ENCODE data around the gene DNAJB2.
"Not testable (repeated sequence)": the region's sequence is repeated elsewhere in the genome, so short reads cannot be mapped to it uniquely, and the experiment has no call there.

Gene DNAJB2

DNA sequence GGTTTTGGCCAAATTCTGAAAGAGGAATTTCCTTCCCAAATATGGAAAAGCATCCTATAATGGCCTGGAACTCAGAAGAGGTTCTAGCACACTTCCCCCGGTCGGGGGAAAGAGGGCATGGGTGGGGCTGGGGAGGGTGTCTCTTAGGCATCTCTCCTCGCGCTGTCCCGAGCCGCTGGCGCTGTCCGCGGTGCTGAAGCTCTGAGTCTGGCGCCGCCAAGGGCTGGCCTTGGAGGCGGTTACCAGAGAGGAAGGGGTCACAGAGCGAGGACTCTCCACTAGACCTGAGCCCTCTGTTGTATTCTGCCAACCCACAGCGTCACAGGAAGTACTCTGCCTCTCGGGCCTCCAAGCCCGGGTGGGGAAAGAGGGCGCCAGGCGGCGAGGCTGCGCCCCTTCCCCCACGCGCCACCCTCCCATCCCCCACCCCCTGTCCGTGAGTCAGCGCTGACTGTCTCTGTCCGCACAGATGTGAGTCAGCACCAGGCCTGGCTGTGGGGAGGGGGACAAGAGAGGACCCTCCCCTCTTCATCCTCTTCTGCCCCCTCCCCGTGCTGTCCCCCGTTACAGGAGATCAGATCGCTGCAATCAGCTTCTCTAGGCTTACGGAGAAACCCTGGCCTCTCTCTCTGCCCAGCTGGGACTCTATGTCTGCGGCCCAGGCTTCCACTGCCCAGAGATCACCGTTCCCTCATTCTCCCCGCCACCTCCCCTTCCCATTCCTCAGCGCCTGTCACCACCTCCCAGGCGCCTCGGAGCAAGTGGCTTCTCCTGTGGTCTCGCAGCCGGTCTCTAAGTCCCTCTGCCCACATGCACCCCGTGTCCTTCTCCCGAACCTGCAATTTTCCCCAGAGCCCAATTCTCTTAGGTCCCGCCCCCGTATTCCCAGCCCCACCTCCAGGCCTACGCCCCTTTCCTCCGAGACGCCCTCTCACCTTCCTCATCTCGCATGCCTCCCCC lies 29.3 kb downstream of the DNAJB2 start:
- no peak for TF ChIP-seq Cebpa-rat (IDR thresholded peaks at IDR 0.05)
- Histone ChIP-seq H3K27me3 (peaks cover 32 to 69% (median 56%) of the 10 kb centered on the region in 11 experiments), H3K9ac (no peak overlapping the region), H3K9me3 (replicated peaks in 1 of 11) (peaks cover 0 to 7% (median 0%) of the 10 kb centered on the region in 11 experiments; a peak in 6 of 22 replicates), H3K4me1 (peaks cover 0 to 10% (median 0%) of the 10 kb centered on the region in 10 experiments; a peak in 3 of 20 replicates), H3K27ac (no peak overlapping the region), H3K4me3 (no peak overlapping the region), H3K36me3 (no peaks in the 10 kb centered on the region), H3K4me2 (no peak overlapping the region), H4K20me1 (peaks cover 0 to 16% (median 0%) of the 10 kb centered on the region in 11 experiments; a peak in 10 of 22 replicates)

DNA sequence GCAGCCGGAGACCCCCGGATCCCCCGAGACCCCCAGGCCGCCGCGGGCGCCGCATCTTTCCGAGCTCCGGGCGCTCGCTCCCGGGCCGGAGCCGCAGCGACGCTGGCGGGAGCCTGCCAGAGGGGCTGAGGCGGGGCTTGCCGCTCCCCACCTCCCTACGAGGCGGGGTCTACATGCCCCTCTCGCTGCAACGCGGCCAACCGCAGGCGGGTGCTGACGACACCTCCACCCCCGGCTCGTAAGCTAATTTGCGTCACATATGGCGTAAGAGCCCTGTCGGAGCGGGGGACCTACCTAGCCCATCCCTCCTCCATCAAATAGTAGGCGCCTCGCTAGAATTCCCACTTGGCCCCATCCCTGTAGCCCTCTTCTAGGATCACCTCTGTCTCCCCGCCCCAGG lies 30.1 kb downstream of the DNAJB2 start, which contains the start of gene PTPRN:
Gene PTPRN (minus strand): TSS at position 124 of the 400 bp plus-strand sequence. CDS start 69 bp downstream, at position 55.
- Histone ChIP-seq H3K4me2 (no peak within 1 kb of the TSS), H4K20me1 (peaks cover 0 to 11% (median 0%) of the 10 kb centered on the region in 11 experiments; a peak in 9 of 22 replicates), H3K9ac (no peak within 1 kb of the TSS), H3K4me3 (no peak within 1 kb of the TSS), H3K36me3 (no peaks in the 10 kb centered on the region), H3K27ac (no peak within 1 kb of the TSS), H3K27me3 (peaks cover 26 to 60% (median 47%) of the 10 kb centered on the region in 11 experiments), H3K9me3 (replicated peaks in 1 of 11) (peaks cover 0 to 13% (median 0%) of the 10 kb centered on the region in 11 experiments; a peak in 6 of 22 replicates), H3K4me1 (peaks cover 0 to 10% (median 0%) of the 10 kb centered on the region in 10 experiments; a peak in 3 of 20 replicates)
- no peak for TF ChIP-seq Cebpa-rat (IDR thresholded peaks at IDR 0.05)

DNA sequence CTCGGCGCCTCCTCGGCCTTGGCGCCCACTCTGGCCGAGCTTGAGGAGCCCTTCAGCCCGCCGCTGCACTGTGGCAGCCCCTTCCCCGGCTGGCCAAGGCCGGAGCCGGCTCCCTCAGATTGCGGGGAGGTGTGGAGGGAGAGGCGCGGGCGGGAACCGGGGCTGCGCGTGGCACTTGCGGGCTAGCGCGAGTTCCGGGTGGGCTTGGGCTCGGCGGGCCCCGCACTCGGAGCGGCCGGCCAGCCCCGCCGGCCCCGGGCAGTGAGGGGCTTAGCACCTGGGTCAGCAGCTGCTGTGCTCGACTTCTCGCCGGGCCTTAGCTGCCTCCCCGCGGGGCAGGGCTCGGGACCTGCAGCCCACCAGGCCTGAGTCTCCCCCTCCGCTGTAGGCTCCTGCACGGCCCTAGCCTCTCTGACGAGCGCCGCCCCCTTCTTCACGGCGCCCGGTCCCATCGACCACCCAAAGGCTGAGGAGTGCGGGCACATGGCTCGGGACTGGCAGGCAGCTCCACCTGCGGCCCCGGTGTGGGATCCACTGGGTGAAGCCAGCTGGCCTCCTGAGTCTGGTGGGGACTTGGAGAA lies 33.6 kb downstream of the DNAJB2 start:
- H3K4me2 ChIP-seq, H3K9ac ChIP-seq, H3K27ac ChIP-seq, H3K4me3 ChIP-seq, H3K4me1 ChIP-seq, H4K20me1 ChIP-seq, H3K36me3 ChIP-seq: not testable (repeated sequence)
- Histone ChIP-seq H3K9me3 (replicated peaks in 1 of 11) (peaks cover 0 to 13% (median 0%) of the 10 kb centered on the region in 11 experiments; a peak in 6 of 22 replicates), H3K27me3 (peaks cover 20 to 28% (median 25%) of the 10 kb centered on the region in 11 experiments)

- H3K9ac ChIP-seq = no peak overlapping the region
- H3K4me2 ChIP-seq = no peak overlapping the region
- no peak overlapping the region for H3K4me3 ChIP-seq
- no peaks in the 10 kb centered on the region for H3K36me3 ChIP-seq
- no peaks in the 10 kb centered on the region for H3K4me1 ChIP-seq
- no peaks in the 10 kb centered on the region; a peak in 2 of 22 replicates for H4K20me1 ChIP-seq
- no peak overlapping the region for H3K27ac ChIP-seq
- no peak for TF ChIP-seq Cebpa-rat (IDR thresholded peaks at IDR 0.05)
- peaks cover 0 to 11% (median 0%) of the 10 kb centered on the region in 11 experiments; a peak in 4 of 22 replicates for H3K9me3 ChIP-seq (replicated peaks in 1 of 11)
- H3K27me3 ChIP-seq = peaks cover 4 to 7% (median 5%) of the 10 kb centered on the region in 11 experiments; a peak in 20 of 22 replicates
These were observed 35.8 kb downstream of the DNAJB2 start for GRCh38 chr2:219314804-219315468.

GRCh38 chr2:219323434-219323833 lies 44.3 kb downstream of the DNAJB2 start:
- Histone ChIP-seq H3K36me3 (no peaks in the 10 kb centered on the region), H4K20me1 (no peaks in the 10 kb centered on the region; a peak in 1 of 22 replicates), H3K4me1 (peaks cover 11 to 60% (median 16%) of the 10 kb centered on the region in 10 experiments; a peak in 19 of 20 replicates), H3K4me3 (no peak overlapping the region), H3K9ac (no peak overlapping the region), H3K9me3 (replicated peaks in 1 of 11) (no peaks in the 10 kb centered on the region), H3K27ac (no peak overlapping the region), H3K4me2 (peak overlapping the region in 2 of 11 experiments; percentile 3 to 51; a peak in 3 of 22 replicates), H3K27me3 (peaks cover 0 to 4% (median 0%) of the 10 kb centered on the region in 11 experiments; a peak in 1 of 22 replicates)
- TF ChIP-seq Cebpa-rat (IDR thresholded peaks at IDR 0.05) = no peak

DNA sequence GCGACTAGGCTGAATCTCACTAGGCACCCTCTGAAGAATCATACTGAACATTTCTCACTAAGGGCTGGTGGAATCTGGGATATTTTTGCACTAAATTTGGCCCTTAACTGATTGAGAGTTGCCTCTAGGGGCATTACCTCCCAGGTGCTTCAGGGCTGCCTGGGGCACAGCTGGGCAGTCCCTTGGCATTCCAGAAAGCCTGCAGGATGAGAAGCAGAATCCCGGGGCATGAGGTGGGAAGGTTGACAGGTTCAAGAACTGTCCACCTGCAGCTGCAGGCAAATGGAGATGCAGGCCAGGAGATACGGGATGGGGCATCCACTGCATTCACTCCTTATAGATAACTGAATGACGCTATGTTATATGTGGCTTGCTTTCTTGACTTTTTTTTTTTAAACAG lies 46.0 kb downstream of the DNAJB2 start:
- Histone ChIP-seq H4K20me1 (no peaks in the 10 kb centered on the region; a peak in 1 of 22 replicates), H3K9me3 (replicated peaks in 1 of 11) (no peaks in the 10 kb centered on the region), H3K27me3 (peaks cover 0 to 4% (median 0%) of the 10 kb centered on the region in 11 experiments; a peak in 1 of 22 replicates), H3K9ac (no peak overlapping the region), H3K4me3 (no peak overlapping the region), H3K27ac (no peak overlapping the region), H3K4me2 (peak overlapping the region in 2 of 11 experiments; percentile 63 to 74; a peak in 4 of 22 replicates), H3K36me3 (no peaks in the 10 kb centered on the region), H3K4me1 (peaks cover 11 to 60% (median 16%) of the 10 kb centered on the region in 10 experiments; a peak in 19 of 20 replicates)
- no peak for TF ChIP-seq Cebpa-rat (IDR thresholded peaks at IDR 0.05)

GRCh38 chr2:219325657-219326315 lies 46.6 kb downstream of the DNAJB2 start:
- Histone ChIP-seq H3K27me3 (peaks cover 0 to 4% (median 0%) of the 10 kb centered on the region in 11 experiments; a peak in 1 of 22 replicates), H3K4me2 (peak overlapping the region in 2 of 11 experiments; percentile 63 to 74; a peak in 4 of 22 replicates), H3K9me3 (replicated peaks in 1 of 11) (no peaks in the 10 kb centered on the region), H3K36me3 (no peaks in the 10 kb centered on the region), H3K27ac (peak overlapping the region in 1 of 11 experiments; percentile 36; a peak in 2 of 22 replicates), H3K4me1 (peaks cover 5 to 54% (median 9%) of the 10 kb centered on the region in 10 experiments; a peak in 19 of 20 replicates), H3K4me3 (no peak overlapping the region), H3K9ac (no peak overlapping the region), H4K20me1 (no peaks in the 10 kb centered on the region; a peak in 1 of 22 replicates)
- TF ChIP-seq Cebpa-rat (IDR thresholded peaks at IDR 0.05) = no peak

DNA sequence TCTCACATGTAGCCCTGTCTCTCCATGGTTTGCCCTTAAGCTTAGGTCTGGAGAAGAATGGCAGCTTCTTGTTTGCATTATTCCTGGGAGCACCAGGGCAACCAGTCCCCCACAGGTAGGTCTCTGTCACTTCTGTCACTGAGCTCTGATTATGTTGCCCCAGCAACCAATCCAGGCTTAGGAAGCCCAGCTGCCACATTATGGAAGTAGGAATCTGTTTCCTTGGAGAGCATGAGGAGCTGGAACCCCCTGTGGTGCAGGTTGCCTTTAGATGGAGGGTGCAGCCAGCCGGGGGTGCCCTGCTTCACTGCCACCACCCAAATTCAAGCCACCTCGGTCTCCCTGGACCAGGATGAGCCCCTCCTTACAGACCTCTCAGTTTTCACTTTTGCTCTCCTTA lies 48.6 kb downstream of the DNAJB2 start:
- Histone ChIP-seq H3K27me3 (no peaks in the 10 kb centered on the region), H3K27ac (no peak overlapping the region), H3K4me3 (no peak overlapping the region), H3K36me3 (no peaks in the 10 kb centered on the region), H3K4me1 (peaks cover 0 to 45% (median 0%) of the 10 kb centered on the region in 10 experiments; a peak in 4 of 20 replicates), H3K9me3 (replicated peaks in 1 of 11) (no peaks in the 10 kb centered on the region), H4K20me1 (no peaks in the 10 kb centered on the region; a peak in 1 of 22 replicates), H3K9ac (no peak overlapping the region), H3K4me2 (peak overlapping the region in 2 of 11 experiments; percentile 13 to 74; a peak in 3 of 22 replicates)
- TF ChIP-seq Cebpa-rat (IDR thresholded peaks at IDR 0.05) = no peak

Measured in BLaER1 treated with 17β-estradiol and CSF1 and Interleukin-3, amounts not matched to agents 10 nM and 100 nM (cell line).